Esophagus squamous epithelium (tissue), 4 donors: ENCODE results near the gene SCT.

ENCODE experiments used
- CTCF ChIP-seq, 6 experiments: fragments of 450-650 bp in 4 of 6; fragments of 200-600 bp in 2 of 6; sonication (generic) in 2 of 6; IDR thresholded peaks; one replicate each; pipeline ENCODE4 v1.5.1; 2016 to 2019; ENCODE audit warnings: antibody characterized with exemption in 6 of 6, mild to moderate bottlenecking in 4 of 6, moderate library complexity in 4 of 6
- POLR2A ChIP-seq, 4 donors: fragments of 450-650 bp; IDR thresholded peaks; one replicate each; pipeline ENCODE4 v1.6.1; 2017; ENCODE audit warnings: antibody characterized with exemption in 4 of 4, mild to moderate bottlenecking in 4 of 4, moderate library complexity in 3 of 4

- TF ChIP-seq CTCF (IDR thresholded peaks at IDR 0.05) (no peak), POLR2A (IDR thresholded peaks at IDR 0.05) (no peak)
Observed at GRCh38 chr11:636511-637332, 9.7 kb upstream of the SCT start, which contains the start of gene DRD4.
